ENCODE measurements around the gene MPRIP.

The MPRIP gene

DNA sequence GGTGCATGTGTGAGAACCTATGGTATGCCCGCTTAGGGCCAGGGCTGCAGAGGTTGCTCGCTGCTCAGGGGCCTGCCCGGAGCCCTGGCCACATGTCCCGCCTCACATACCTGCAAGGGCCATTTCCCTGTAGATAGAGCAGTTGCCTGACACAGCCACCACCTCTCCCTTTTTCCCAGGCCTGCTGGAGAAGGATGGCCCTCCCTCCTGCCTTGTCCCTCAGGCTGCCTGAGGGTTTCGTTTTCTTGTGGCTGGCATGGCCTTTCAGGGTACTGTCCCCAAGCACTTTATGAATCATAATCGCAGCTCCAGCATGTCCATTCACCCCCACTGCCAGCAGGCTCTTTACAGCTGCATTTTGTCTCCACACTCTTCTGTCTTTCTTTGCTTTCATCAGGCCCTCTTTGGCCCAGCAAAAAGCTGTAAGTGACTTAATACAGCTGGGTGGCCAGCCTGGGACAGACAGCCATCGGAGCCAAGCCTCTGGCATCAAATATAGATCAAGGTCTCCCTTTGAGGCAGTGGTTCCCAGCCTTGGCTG is 65.7 kb downstream of the MPRIP start:
- Histone ChIP-seq H3K36me3 (ENCODE audit: control insufficient read depth, insufficient read depth, low read length) (peaks cover 2% of the 10 kb centered on the region; the same call in 1 of the 2 replicates), H3K4me3 (replicated peaks; ENCODE audit: low read depth, low read length) (no peak overlapping the region), H3K27me3 (replicated peaks; ENCODE audit: control insufficient read depth, insufficient read depth, low read length) (no peaks in the 10 kb centered on the region)
- TF ChIP-seq, protein P1, sequence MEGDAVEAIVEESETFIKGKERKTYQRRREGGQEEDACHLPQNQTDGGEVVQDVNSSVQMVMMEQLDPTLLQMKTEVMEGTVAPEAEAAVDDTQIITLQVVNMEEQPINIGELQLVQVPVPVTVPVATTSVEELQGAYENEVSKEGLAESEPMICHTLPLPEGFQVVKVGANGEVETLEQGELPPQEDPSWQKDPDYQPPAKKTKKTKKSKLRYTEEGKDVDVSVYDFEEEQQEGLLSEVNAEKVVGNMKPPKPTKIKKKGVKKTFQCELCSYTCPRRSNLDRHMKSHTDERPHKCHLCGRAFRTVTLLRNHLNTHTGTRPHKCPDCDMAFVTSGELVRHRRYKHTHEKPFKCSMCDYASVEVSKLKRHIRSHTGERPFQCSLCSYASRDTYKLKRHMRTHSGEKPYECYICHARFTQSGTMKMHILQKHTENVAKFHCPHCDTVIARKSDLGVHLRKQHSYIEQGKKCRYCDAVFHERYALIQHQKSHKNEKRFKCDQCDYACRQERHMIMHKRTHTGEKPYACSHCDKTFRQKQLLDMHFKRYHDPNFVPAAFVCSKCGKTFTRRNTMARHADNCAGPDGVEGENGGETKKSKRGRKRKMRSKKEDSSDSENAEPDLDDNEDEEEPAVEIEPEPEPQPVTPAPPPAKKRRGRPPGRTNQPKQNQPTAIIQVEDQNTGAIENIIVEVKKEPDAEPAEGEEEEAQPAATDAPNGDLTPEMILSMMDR (IDR thresholded peaks at IDR 0.05; ENCODE audit: insufficient read depth, low read length, poor library complexity, severe bottlenecking), result no peak
- DNase-seq (ENCODE audit: extremely low read depth, insufficient read length), result no peak

DNA sequence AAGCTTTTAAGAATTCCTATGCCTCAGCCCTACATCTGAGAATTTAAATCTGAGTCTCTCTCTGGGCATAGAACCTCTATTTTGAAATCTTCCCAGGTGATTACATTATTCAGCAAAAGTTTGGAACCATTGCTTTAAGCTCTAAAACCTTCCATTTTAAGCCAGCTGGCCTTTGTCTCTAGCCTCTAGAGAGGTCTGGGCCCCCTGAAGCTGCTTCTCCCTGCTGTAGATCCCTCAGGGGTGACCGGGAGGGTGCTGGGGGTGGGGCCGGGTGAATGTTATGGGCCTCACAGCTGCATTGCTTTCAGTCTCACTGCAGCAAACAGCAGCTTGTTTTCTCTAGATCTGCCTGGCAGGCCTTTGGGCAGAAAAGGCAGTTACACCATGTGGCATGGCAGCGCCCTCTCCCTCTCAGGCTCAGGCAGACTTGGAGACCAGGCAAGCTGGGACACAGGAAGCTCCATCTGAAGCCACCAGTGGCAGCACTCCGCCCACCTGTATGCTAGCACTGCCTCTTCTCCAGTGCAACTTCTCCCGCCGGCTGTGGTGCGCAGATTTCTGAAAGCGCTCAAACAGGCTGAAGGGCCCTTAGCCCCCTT is 66.3 kb downstream of the MPRIP start:
- H3K36me3 ChIP-seq (ENCODE audit: control insufficient read depth, insufficient read depth, low read length), result peaks cover 2% of the 10 kb centered on the region; the same call in 1 of the 2 replicates
- TF ChIP-seq, protein P1 (IDR thresholded peaks at IDR 0.05; ENCODE audit: insufficient read depth, low read length, poor library complexity, severe bottlenecking), result no peak
- DNase-seq (ENCODE audit: extremely low read depth, insufficient read length), result no peak

DNA sequence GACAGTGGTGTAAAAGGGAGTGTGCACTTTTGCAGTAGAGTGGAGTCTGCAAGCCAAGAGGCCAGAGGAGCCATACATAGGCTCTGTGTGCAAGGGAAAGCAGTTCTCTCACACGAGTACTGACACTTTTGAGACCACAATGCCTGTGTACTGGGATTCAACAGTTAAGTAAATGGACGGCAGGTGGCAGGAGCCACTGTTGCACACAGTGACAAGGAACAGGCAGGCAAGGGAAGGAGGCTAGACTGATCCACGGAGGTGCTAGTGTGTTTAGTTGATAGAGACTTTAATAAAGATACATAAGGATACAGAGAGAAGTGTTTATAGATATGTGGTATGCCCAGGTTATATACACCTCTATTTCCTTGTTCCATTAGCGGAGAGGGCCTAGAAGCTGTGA is 67.0 kb downstream of the MPRIP start:
- H3K36me3 ChIP-seq (ENCODE audit: control insufficient read depth, insufficient read depth, low read length), result peaks cover 2% of the 10 kb centered on the region; the same call in 1 of the 2 replicates
- H3K27me3 ChIP-seq (replicated peaks; ENCODE audit: control insufficient read depth, insufficient read depth, low read length), result no peaks in the 10 kb centered on the region
- H3K4me3 ChIP-seq (replicated peaks; ENCODE audit: low read depth, low read length), result no peak overlapping the region
- no peak for DNase-seq (ENCODE audit: extremely low read depth, insufficient read length)
- TF ChIP-seq, protein P1 (IDR thresholded peaks at IDR 0.05; ENCODE audit: insufficient read depth, low read length, poor library complexity, severe bottlenecking), result no peak

More for the DNA sequence above, 66.3 kb downstream of the MPRIP start:
- no peak overlapping the region for H3K4me3 ChIP-seq (replicated peaks; ENCODE audit: low read depth, low read length)
- H3K27me3 ChIP-seq (replicated peaks; ENCODE audit: control insufficient read depth, insufficient read depth, low read length), result no peaks in the 10 kb centered on the region

DNA sequence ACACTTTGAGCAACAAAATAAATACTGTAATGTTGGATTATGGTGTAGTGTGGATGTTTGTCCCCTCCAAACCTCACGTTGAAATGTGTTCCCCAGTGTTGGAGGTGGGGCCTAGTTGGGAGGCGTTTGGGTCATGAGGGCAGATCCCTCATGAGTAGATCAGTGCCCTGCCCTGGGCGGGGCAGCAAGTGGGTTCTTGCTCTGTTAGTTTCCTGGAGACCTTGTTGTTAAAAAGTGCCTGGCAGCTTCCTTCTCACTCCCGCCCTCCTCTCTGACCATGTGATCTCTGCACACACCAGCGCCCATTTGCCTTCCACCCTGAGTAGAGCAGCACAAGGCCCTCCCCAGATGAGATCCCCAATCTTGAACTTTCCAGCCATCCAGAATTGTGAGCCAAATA is 67.7 kb downstream of the MPRIP start:
- TF ChIP-seq, protein P1 (IDR thresholded peaks at IDR 0.05; ENCODE audit: insufficient read depth, low read length, poor library complexity, severe bottlenecking), result no peak
- DNase-seq (ENCODE audit: extremely low read depth, insufficient read length), result no peak
- no peak overlapping the region for H3K4me3 ChIP-seq (replicated peaks; ENCODE audit: low read depth, low read length)
- H3K36me3 ChIP-seq (ENCODE audit: control insufficient read depth, insufficient read depth, low read length), result peaks cover 2% of the 10 kb centered on the region; the same call in 1 of the 2 replicates
- H3K27me3 ChIP-seq (replicated peaks; ENCODE audit: control insufficient read depth, insufficient read depth, low read length), result no peaks in the 10 kb centered on the region

DNA sequence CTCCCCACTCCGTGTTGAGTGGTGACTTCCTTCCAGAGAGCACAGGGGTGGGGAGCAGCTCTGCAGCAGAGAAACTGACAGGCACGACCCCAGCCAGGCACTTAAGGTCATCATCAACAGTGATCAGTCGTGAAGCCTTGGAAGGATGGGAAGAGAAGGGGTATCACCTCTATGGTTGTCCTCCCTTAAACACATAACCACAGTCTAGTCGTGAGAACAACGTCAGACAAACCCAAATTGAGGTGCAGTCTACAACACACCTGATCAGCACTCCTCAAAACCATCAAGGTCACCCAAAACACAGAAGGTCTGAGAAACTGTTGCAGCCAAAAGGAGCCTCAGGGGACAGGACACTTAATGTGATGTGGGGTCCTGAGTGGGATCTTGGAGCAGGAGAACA is 68.3 kb downstream of the MPRIP start:
- Histone ChIP-seq H3K36me3 (ENCODE audit: control insufficient read depth, insufficient read depth, low read length) (peaks cover 2% of the 10 kb centered on the region; the same call in 1 of the 2 replicates), H3K4me3 (replicated peaks; ENCODE audit: low read depth, low read length) (no peak overlapping the region), H3K27me3 (replicated peaks; ENCODE audit: control insufficient read depth, insufficient read depth, low read length) (no peaks in the 10 kb centered on the region)
- DNase-seq (ENCODE audit: extremely low read depth, insufficient read length), result no peak
- TF ChIP-seq, protein P1 (IDR thresholded peaks at IDR 0.05; ENCODE audit: insufficient read depth, low read length, poor library complexity, severe bottlenecking), result no peak
